ENCODE results near the gene OR4K5. TPM values are rescaled to one million over a fixed set of nuclear protein-coding genes. Genes with fewer than 3 reads are reported as not detected.

Gene OR4K5
- total RNA-seq, 2 donors from 2014 or later, result not detected

- intact Hi-C loops (cut with DNase I), result no loop called here
Measured at GRCh38 chr14:19917955-19918518, 2.4 kb upstream of the OR4K5 start.

GRCh38 chr14:19918553-19919264 is 1.7 kb upstream of the OR4K5 start:
- intact Hi-C loops (cut with DNase I), result no loop called here
- no peak overlapping the region for H3K27ac ChIP-seq
- no peaks in the 10 kb centered on the region for H3K27me3 ChIP-seq
- no peak overlapping the region for H3K4me3 ChIP-seq
- peaks cover 8% of the 10 kb centered on the region for H3K9me3 ChIP-seq
- H3K9ac ChIP-seq (ENCODE audit: low read depth in 2 of 2, low read length in 2 of 2), result no peak overlapping the region
- no peak for TF ChIP-seq CTCF (IDR thresholded peaks at IDR 0.05)
- H3K36me3 ChIP-seq, result no peaks in the 10 kb centered on the region
- no peak for DNase-seq
- H3K4me1 ChIP-seq, result no peaks in the 10 kb centered on the region

More at GRCh38 chr14:19917955-19918518, 2.4 kb upstream of the OR4K5 start:
- no peaks in the 10 kb centered on the region for H3K27me3 ChIP-seq
- H3K27ac ChIP-seq, result no peak overlapping the region
- no peaks in the 10 kb centered on the region for H3K4me1 ChIP-seq
- no peaks in the 10 kb centered on the region for H3K36me3 ChIP-seq
- no peak for DNase-seq
- H3K4me3 ChIP-seq, result no peak overlapping the region
- peaks cover 8% of the 10 kb centered on the region for H3K9me3 ChIP-seq
- no peak overlapping the region for H3K9ac ChIP-seq (ENCODE audit: low read depth in 2 of 2, low read length in 2 of 2)
- no peak for TF ChIP-seq CTCF (IDR thresholded peaks at IDR 0.05)

GRCh38 chr14:19930617-19931016 is 10.2 kb downstream of the OR4K5 start, which contains the start of gene OR4K1:
TSS of gene OR4K1 (plus strand) at chr14:19930917. CDS start at chr14:19935667, 4,750 bp downstream.
- intact Hi-C loops (cut with DNase I), result no loop called here

GRCh38 chr14:19941668-19942067 is 21.3 kb downstream of the OR4K5 start:
- intact Hi-C loops (cut with DNase I), result no loop called here
- Histone ChIP-seq H3K9me3 (no peaks in the 10 kb centered on the region), H3K27me3 (no peaks in the 10 kb centered on the region), H3K4me3 (no peak overlapping the region), H3K27ac (no peak overlapping the region), H3K4me1 (no peaks in the 10 kb centered on the region), H3K9ac (ENCODE audit: low read depth in 2 of 2, low read length in 2 of 2) (no peak overlapping the region), H3K36me3 (no peaks in the 10 kb centered on the region)
- no peak for TF ChIP-seq CTCF (IDR thresholded peaks at IDR 0.05)
- DNase-seq, result no peak

More at GRCh38 chr14:19930617-19931016, 10.2 kb downstream of the OR4K5 start, which contains the start of gene OR4K1:
- no peak for TF ChIP-seq CTCF (IDR thresholded peaks at IDR 0.05)
- Histone ChIP-seq H3K36me3 (no peaks in the 10 kb centered on the region), H3K4me3 (no peak within 1 kb of the TSS), H3K9me3 (no peaks in the 10 kb centered on the region), H3K27me3 (no peaks in the 10 kb centered on the region), H3K4me1 (no peaks in the 10 kb centered on the region), H3K27ac (no peak within 1 kb of the TSS), H3K9ac (ENCODE audit: low read depth in 2 of 2, low read length in 2 of 2) (no peak within 1 kb of the TSS)
- DNase-seq, result no peak

GRCh38 chr14:19947413-19948090 is 27.1 kb downstream of the OR4K5 start:
- Histone ChIP-seq H3K4me1 (no peaks in the 10 kb centered on the region), H3K27me3 (no peaks in the 10 kb centered on the region), H3K9me3 (no peaks in the 10 kb centered on the region), H3K9ac (ENCODE audit: low read depth in 2 of 2, low read length in 2 of 2) (no peak overlapping the region), H3K4me3 (no peak overlapping the region), H3K27ac (no peak overlapping the region), H3K36me3 (no peaks in the 10 kb centered on the region)
- DNase-seq, result no peak
- no peak for TF ChIP-seq CTCF (IDR thresholded peaks at IDR 0.05)
- intact Hi-C loops (cut with DNase I), result no loop called here

Data from colonic mucosa (tissue), 4 donors.